IMR-90 (cell line): Measurements from ENCODE around the gene STARD13. TPM values are rescaled to one million over a fixed set of nuclear protein-coding genes. Genes with fewer than 3 reads are reported as not detected.

Experiments used
- ATAC-seq: fragments of 200-7000 bp; cut with Tn5 transposase; 2 replicates; pipeline ENCODE4 v1.9.1; 2020; ENCODE audit warnings: low read depth, mild to moderate bottlenecking, moderate library complexity
- BruUV-seq: library from RNA; stranded (reverse); fragments of 400-500 nt; replicated peaks from 2 replicates; lab custom pipeline; 2021; lab: Mats Ljungman, UMichigan
- CTCF ChIA-PET: fragments of 300-600 bp; formaldehyde crosslinking; extraction: SDS; loops from one replicate; lab custom pipeline; 2021; ENCODE audit warnings: antibody characterized with exemption; lab: Yijun Ruan, JAX
- POLR2A ChIA-PET: fragments of 300-600 bp; sonication (Branson Sonifier 250); formaldehyde crosslinking; loops from one replicate; lab custom pipeline; 2022; ENCODE audit warnings: antibody characterized with exemption; ENCODE audit not compliant: unreplicated experiment; lab: Charles Lee
- DNase-seq: peaks from one replicate; pipeline ENCODE4 v3.0.0; 2013
- H2AFZ ChIP-seq: replicated peaks from 2 replicates; pipeline ENCODE3; 2013; ENCODE audit warnings: low read length, mild to moderate bottlenecking; ENCODE audit not compliant: poor library complexity
- H2AK5ac ChIP-seq: 2 replicates; pipeline ENCODE4 v1.6.1; 2013; ENCODE audit warnings: low read depth, low read length, inconsistent platforms
- H2AK9ac ChIP-seq: replicated peaks from 2 replicates; pipeline ENCODE3; 2013; ENCODE audit warnings: mild to moderate bottlenecking, low read depth, low read length, moderate library complexity; ENCODE audit not compliant: poor library complexity
- H2BK120ac ChIP-seq: 2 replicates; pipeline ENCODE4 v1.6.1; 2013; ENCODE audit warnings: low read depth, low read length, inconsistent platforms
- H2BK15ac ChIP-seq: 3 replicates; pipeline ENCODE4 v1.6.1; 2013; ENCODE audit warnings: low read depth, low read length, inconsistent platforms
- H2BK20ac ChIP-seq: 2 replicates; pipeline ENCODE4 v1.6.1; 2013; ENCODE audit warnings: low read depth, mild to moderate bottlenecking, inconsistent platforms, low read length, moderate library complexity
- H2BK5ac ChIP-seq: 2 replicates; pipeline ENCODE4 v1.6.1; 2013; ENCODE audit warnings: mild to moderate bottlenecking, low read depth, low read length, inconsistent platforms; ENCODE audit not compliant: poor library complexity, severe bottlenecking
- H3K14ac ChIP-seq: replicated peaks from 2 replicates; pipeline ENCODE4 v1.6.1; 2013; ENCODE audit warnings: low read depth, low read length, inconsistent platforms
- H3K18ac ChIP-seq: 2 replicates; pipeline ENCODE4 v1.6.1; 2013; ENCODE audit warnings: low read depth, low read length, control low read depth
- H3K23ac ChIP-seq: 2 replicates; pipeline ENCODE4 v1.6.1; 2013; ENCODE audit warnings: low read depth, low read length, inconsistent platforms
- H3K27ac ChIP-seq: 2 replicates; pipeline ENCODE4 v1.5.1; 2013; ENCODE audit warnings: mild to moderate bottlenecking, control low read depth, low read length; ENCODE audit not compliant: insufficient read depth
- H3K27me3 ChIP-seq: 2 replicates; pipeline ENCODE4 v1.6.1; 2013; ENCODE audit warnings: low read length; ENCODE audit not compliant: control insufficient read depth, insufficient read depth
- H3K36me3 ChIP-seq: 2 replicates; pipeline ENCODE4 v1.6.1; 2013; ENCODE audit warnings: low read length, mixed read lengths; ENCODE audit not compliant: control insufficient read depth, insufficient read depth
- H3K4ac ChIP-seq: 2 replicates; pipeline ENCODE4 v1.6.1; 2013; ENCODE audit warnings: low read depth, low read length, inconsistent platforms
- H3K4me1 ChIP-seq: 2 replicates; pipeline ENCODE4 v1.6.1; 2013; ENCODE audit warnings: low read length, mixed read lengths; ENCODE audit not compliant: control insufficient read depth, insufficient read depth
- H3K4me2 ChIP-seq: 2 replicates; pipeline ENCODE4 v1.6.1; 2013; ENCODE audit warnings: low read depth, mild to moderate bottlenecking, control low read depth, low read length, moderate library complexity
- H3K4me3 ChIP-seq: 2 replicates; pipeline ENCODE4 v1.5.1; 2013; ENCODE audit warnings: low read depth, mild to moderate bottlenecking, control low read depth, low read length, moderate library complexity; ENCODE audit not compliant: insufficient read depth
- H3K56ac ChIP-seq: 2 replicates; pipeline ENCODE4 v1.6.1; 2013; ENCODE audit warnings: low read length, inconsistent platforms; ENCODE audit not compliant: insufficient read depth; ENCODE audit errors: extremely low read depth
- H3K79me1 ChIP-seq, 2 experiments: 2 replicates each; pipeline ENCODE4 v1.6.1; 2013; ENCODE audit warnings: low read length in 2 of 2, inconsistent platforms in 1 of 2, low read depth in 1 of 2
- H3K9ac ChIP-seq: 2 replicates; pipeline ENCODE4 v1.6.1; 2013; ENCODE audit warnings: low read depth, low read length, control low read depth
- H3K9me1 ChIP-seq: 2 replicates; pipeline ENCODE4 v1.6.1; 2013; ENCODE audit warnings: low read length, inconsistent platforms; ENCODE audit not compliant: insufficient read depth
- H3K9me3 ChIP-seq: 2 replicates; pipeline ENCODE4 v1.6.1; 2013; ENCODE audit warnings: low read length; ENCODE audit not compliant: control insufficient read depth, insufficient read depth
- H4K20me1 ChIP-seq: 2 replicates; pipeline ENCODE4 v1.6.1; 2013; ENCODE audit warnings: low read length, inconsistent platforms; ENCODE audit not compliant: insufficient read depth
- H4K5ac ChIP-seq: 2 replicates; pipeline ENCODE4 v1.6.1; 2013; ENCODE audit warnings: mild to moderate bottlenecking, low read depth, low read length, control low read depth
- H4K8ac ChIP-seq, 2 experiments: 2 replicates each; pipeline ENCODE4 v1.6.1; 2013; ENCODE audit warnings: low read depth in 2 of 2, low read length in 2 of 2, control low read depth in 1 of 2, inconsistent platforms in 1 of 2
- H4K91ac ChIP-seq: 2 replicates; pipeline ENCODE4 v1.6.1; 2013; ENCODE audit warnings: low read depth, low read length, inconsistent platforms; ENCODE audit not compliant: insufficient read depth
- MAFK ChIP-seq: IDR thresholded peaks from 2 replicates; pipeline ENCODE4 v1.6.1; 2012; ENCODE audit warnings: low read depth, low read length, improper control_type of control experiment
- RAD21 ChIP-seq: IDR thresholded peaks from 2 replicates; pipeline ENCODE4 v1.6.1; 2012; ENCODE audit warnings: low read length, improper control_type of control experiment
- WGBS, 2 experiments: methylation state at CpG; one replicate each; pipeline versions ENCODE4 v1.1.5 to v1.1.7; 2013; ENCODE audit warnings: missing lambda C conversion rate in 2 of 2; ENCODE audit not compliant: insufficient read length in 1 of 2; ENCODE audit errors: extremely low coverage in 2 of 2; 5-methylcytosine and 5-hydroxymethylcytosine counted together
- dilution Hi-C: fragments of 300-500 bp; cut with HindIII; formaldehyde crosslinking; loops from one replicate; pipeline ENCODE4 v1.14.3; 2018; ENCODE audit warnings: low sequenced_read_pairs; ENCODE audit not compliant: unreplicated experiment
- in situ Hi-C: fragments of 300-500 bp; cut with MboI; formaldehyde crosslinking; loops from 3 replicates; pipeline ENCODE4 v1.14.3; 2019; ENCODE audit warnings: low sequenced_read_pairs, inconsistent platforms, mixed read lengths
- intact Hi-C: fragments of 100-400 bp; cut with micrococcal nuclease; formaldehyde crosslinking; loops from 2 replicates; pipeline ENCODE4 v1.10.0; 2022
- polyA plus RNA-seq, 3 experiments: library from polyadenylated mRNA; depleted of rRNA; stranded (reverse); fragments of >200 nt; gene quantifications; 2 replicates each; pipeline ENCODE4 v1.2.3, GENCODE V29; 2012; ENCODE audit warnings: low replicate concordance in 1 of 3
- total RNA-seq: library from RNA; depleted of rRNA; stranded (reverse); fragments of >200 nt; gene quantifications from 2 replicates; pipeline ENCODE4 v1.2.3, GENCODE V29; 2012

STARD13 gene
- total and polyA plus RNA-seq, 2 of the 4 experiments (the other 2 are of a cell fraction) = 23.6 to 46.6 TPM

- H3K9me1 ChIP-seq = peaks cover 43% of the 10 kb centered on the region
- H3K4me1 ChIP-seq = peaks cover 30% of the 10 kb centered on the region
- no TSS peak for BruUV-seq
- H3K4me3 ChIP-seq = no peak overlapping the region
- no peak for TF ChIP-seq RAD21
- no peak for TF ChIP-seq MAFK
- no peak overlapping the region for H2BK5ac ChIP-seq
- H3K27me3 ChIP-seq = no peaks in the 10 kb centered on the region
- H3K9me3 ChIP-seq = no peaks in the 10 kb centered on the region
- H3K36me3 ChIP-seq = peaks cover 5% of the 10 kb centered on the region
- no peak overlapping the region for H2BK20ac ChIP-seq
- WGBS, 2 experiments = 100% methylated on average over 3 of the region's 9 CpGs; no CpG with 5 or more reads in 1 of the 2 experiments
- H2BK15ac ChIP-seq = no peak overlapping the region
- no peak overlapping the region for H3K27ac ChIP-seq
- peaks cover 40% of the 10 kb centered on the region for H4K20me1 ChIP-seq
- dilution Hi-C loops = no loop called here
- H3K56ac ChIP-seq = 0 out of 2 replicates have a peak overlapping the region, but pooled peaks have one; percentile 3
- CTCF ChIA-PET = no interaction called here
- in situ Hi-C loops = no loop called here
- no peak overlapping the region for H4K8ac ChIP-seq
- H3K79me1 ChIP-seq = peaks cover 42 to 82% of the 10 kb centered on the region in 2 experiments
- H2AK5ac ChIP-seq = no peak overlapping the region
- no peak for ATAC-seq
- no peak overlapping the region for H4K5ac ChIP-seq
- intact Hi-C loops = no loop called here
- H3K23ac ChIP-seq = no peak overlapping the region
- H2AFZ ChIP-seq = no peak overlapping the region
- H3K14ac ChIP-seq = no peak overlapping the region
- no peak overlapping the region for H4K91ac ChIP-seq
- POLR2A ChIA-PET = no interaction called here
- H3K18ac ChIP-seq = no peak overlapping the region
- no peak overlapping the region for H3K4me2 ChIP-seq
- no peak overlapping the region for H2BK120ac ChIP-seq
- no peak for DNase-seq
- 0 out of 2 replicates have a peak overlapping the region, but pooled peaks have one; percentile 3 for H3K4ac ChIP-seq
- H2AK9ac ChIP-seq = no peak overlapping the region
- H3K9ac ChIP-seq = no peak overlapping the region
These were observed 102.8 kb downstream of the STARD13 start for GRCh38 chr13:33182729-33183128.
